HCT116 (cell line): ENCODE data around the gene KNCN.

Source experiments
- CEBPB ChIP-seq: IDR thresholded peaks from 2 replicates; pipeline ENCODE4 v1.6.1; 2012; ENCODE audit warnings: low read depth
- FOSL1 ChIP-seq: IDR thresholded peaks from 2 replicates; pipeline ENCODE4 v1.6.1; 2012; ENCODE audit warnings: low read depth
- POLR2A ChIP-seq: IDR thresholded peaks from 2 replicates; pipeline ENCODE4 v1.7.0; 2011; ENCODE audit warnings: borderline replicate concordance; ENCODE audit not compliant: insufficient read depth, insufficient read length; ENCODE audit errors: extremely low read depth
- TF ChIP-seq, protein P1 (sequence below), 3 experiments: fragments of 200-600 bp in 1 of 3; sonication (generic) in 1 of 3; IDR thresholded peaks in 2 of 3; conservative IDR thresholded peaks in 1 of 3; 2 replicates each; pipeline ENCODE4 v1.5.1; 2012 to 2017; ENCODE audit warnings: low read depth in 2 of 3, low read length in 2 of 3, antibody characterized with exemption in 1 of 3, borderline replicate concordance in 1 of 3, control low read depth in 1 of 3, mild to moderate bottlenecking in 1 of 3, mixed read lengths in 1 of 3, mixed run types in 1 of 3, moderate library complexity in 1 of 3; ENCODE audit not compliant: insufficient read depth in 1 of 3
- TF ChIP-seq, protein P2 (sequence below): IDR thresholded peaks from 2 replicates; pipeline ENCODE4 v1.6.1; 2012

DNA sequence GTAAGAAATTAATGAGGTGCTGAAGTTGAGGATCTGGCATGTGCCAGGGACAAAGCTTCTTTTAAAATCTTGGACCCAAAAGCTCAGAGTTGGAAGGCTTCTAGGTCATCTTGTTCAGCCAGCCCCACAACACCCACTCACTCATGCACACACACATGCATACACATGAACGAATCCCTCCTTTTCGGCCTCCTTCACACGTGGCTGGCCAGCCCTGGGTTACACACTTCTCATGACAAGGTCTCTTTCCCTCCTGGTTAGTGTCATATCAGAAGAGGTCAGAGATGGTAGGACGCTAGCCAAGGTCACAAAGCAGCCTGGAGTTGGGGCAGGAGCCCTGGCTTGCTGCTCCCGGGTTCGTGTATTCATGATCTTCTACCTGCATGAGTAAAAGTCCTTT lies 54.9 kb downstream of the KNCN start:
- TF ChIP-seq, protein P1, sequence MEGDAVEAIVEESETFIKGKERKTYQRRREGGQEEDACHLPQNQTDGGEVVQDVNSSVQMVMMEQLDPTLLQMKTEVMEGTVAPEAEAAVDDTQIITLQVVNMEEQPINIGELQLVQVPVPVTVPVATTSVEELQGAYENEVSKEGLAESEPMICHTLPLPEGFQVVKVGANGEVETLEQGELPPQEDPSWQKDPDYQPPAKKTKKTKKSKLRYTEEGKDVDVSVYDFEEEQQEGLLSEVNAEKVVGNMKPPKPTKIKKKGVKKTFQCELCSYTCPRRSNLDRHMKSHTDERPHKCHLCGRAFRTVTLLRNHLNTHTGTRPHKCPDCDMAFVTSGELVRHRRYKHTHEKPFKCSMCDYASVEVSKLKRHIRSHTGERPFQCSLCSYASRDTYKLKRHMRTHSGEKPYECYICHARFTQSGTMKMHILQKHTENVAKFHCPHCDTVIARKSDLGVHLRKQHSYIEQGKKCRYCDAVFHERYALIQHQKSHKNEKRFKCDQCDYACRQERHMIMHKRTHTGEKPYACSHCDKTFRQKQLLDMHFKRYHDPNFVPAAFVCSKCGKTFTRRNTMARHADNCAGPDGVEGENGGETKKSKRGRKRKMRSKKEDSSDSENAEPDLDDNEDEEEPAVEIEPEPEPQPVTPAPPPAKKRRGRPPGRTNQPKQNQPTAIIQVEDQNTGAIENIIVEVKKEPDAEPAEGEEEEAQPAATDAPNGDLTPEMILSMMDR (IDR thresholded peaks at IDR 0.05 in 2 of 3, conservative IDR thresholded peaks at IDR 0.05 in 1 of 3; ENCODE audit: borderline replicate concordance in 1 of 3, insufficient read depth in 1 of 3, low read depth in 2 of 3, low read length in 2 of 3), result no peak
- TF ChIP-seq, protein P2, sequence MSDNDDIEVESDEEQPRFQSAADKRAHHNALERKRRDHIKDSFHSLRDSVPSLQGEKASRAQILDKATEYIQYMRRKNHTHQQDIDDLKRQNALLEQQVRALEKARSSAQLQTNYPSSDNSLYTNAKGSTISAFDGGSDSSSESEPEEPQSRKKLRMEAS, result no peak
- TF ChIP-seq CEBPB, result no peak
- TF ChIP-seq POLR2A, result no peak
- no peak for TF ChIP-seq FOSL1
